Testis (tissue), 3 donors: ENCODE results near the gene FXYD5. TPM values are rescaled to one million over a fixed set of nuclear protein-coding genes. Genes with fewer than 3 reads are reported as not detected.

Experiments
- DNase-seq: peaks from one replicate; pipeline ENCODE4 v3.0.0-alpha.2; 2019
- H3K27ac ChIP-seq, 2 donors: fragments of 200-600 bp; sonication (generic); one replicate each; pipeline ENCODE4 v1.5.1; 2019
- H3K27me3 ChIP-seq: fragments of 200-600 bp; sonication (generic); one replicate; pipeline ENCODE4 v1.5.1; 2019
- H3K36me3 ChIP-seq: fragments of 200-600 bp; sonication (generic); one replicate; pipeline ENCODE4 v1.5.1; 2017; ENCODE audit warnings: low read depth; ENCODE audit errors: missing control alignments
- H3K4me1 ChIP-seq: fragments of 200-600 bp; sonication (generic); one replicate; pipeline ENCODE4 v1.5.1; 2019
- H3K4me3 ChIP-seq, 2 donors: fragments of 200-600 bp; sonication (generic); one replicate each; pipeline ENCODE4 v1.5.1; 2017 to 2019
- H3K9me3 ChIP-seq: fragments of 200-600 bp; sonication (generic); one replicate; pipeline ENCODE4 v1.5.1; 2017
- CTCF ChIP-seq, 3 experiments: fragments of 450-650 bp in 2 of 3; fragments of 200-600 bp in 1 of 3; sonication (generic) in 1 of 3; IDR thresholded peaks; one replicate each; pipeline ENCODE4 v1.5.1; 2016 to 2019; ENCODE audit warnings: antibody characterized with exemption in 3 of 3, mild to moderate bottlenecking in 2 of 3, moderate library complexity in 1 of 3
- POLR2A ChIP-seq: fragments of 450-650 bp; IDR thresholded peaks from one replicate; pipeline ENCODE4 v1.6.1; 2017; ENCODE audit warnings: antibody characterized with exemption, mild to moderate bottlenecking, moderate library complexity
- WGBS, 2 donors: methylation state at CpG; one replicate each; pipeline ENCODE4 v1.1.5; 2018; 5-methylcytosine and 5-hydroxymethylcytosine counted together
- intact Hi-C: fragments of 100-400 bp; cut with DNase I; formaldehyde crosslinking; loops from one replicate; pipeline ENCODE4 v1.15.1; 2023; ENCODE audit warnings: low total_unique reads
- polyA plus RNA-seq: library from polyadenylated mRNA; stranded (reverse); fragments of 350-450 nt; fragmentation: Illumina TruSeq; extraction: RNeasy Lipid Tissue Mini Kit (QIAGEN cat#74804); gene quantifications from one replicate; pipeline ENCODE4 v1.2.3, GENCODE V29; 2014; ENCODE audit warnings: low read depth, low replicate concordance; ENCODE audit not compliant: insufficient read depth
- total RNA-seq, 2 donors: library from RNA; depleted of rRNA; stranded (reverse); fragments of >200 nt; gene quantifications; one replicate each; pipeline ENCODE4 v1.2.3, GENCODE V29; 2016

Gene FXYD5
- total and polyA plus RNA-seq, 3 donors from 2014 or later = 5.7 to 38.1 (median 17.5) TPM

GRCh38 chr19:35181387-35181786, 26.9 kb downstream of the FXYD5 start:
- intact Hi-C loops = no loop called here
- 89 to 96% methylated on average over 1 of the region's 1 CpG for WGBS, 2 donors
- H3K27me3 ChIP-seq = no peaks in the 10 kb centered on the region
- no peaks in the 10 kb centered on the region for H3K4me1 ChIP-seq
- no peaks in the 10 kb centered on the region for H3K36me3 ChIP-seq
- DNase-seq = no peak
- TF ChIP-seq CTCF (IDR thresholded peaks at IDR 0.05) (no peak), POLR2A (no peak)
- H3K27ac ChIP-seq = no peak overlapping the region
- H3K4me3 ChIP-seq = no peak overlapping the region
- no peaks in the 10 kb centered on the region for H3K9me3 ChIP-seq

GRCh38 chr19:35184267-35184666, 29.7 kb downstream of the FXYD5 start:
- intact Hi-C loops = no loop called here
- Histone ChIP-seq H3K36me3 (no peaks in the 10 kb centered on the region), H3K9me3 (no peaks in the 10 kb centered on the region), H3K4me1 (no peaks in the 10 kb centered on the region), H3K27ac (no peak overlapping the region), H3K27me3 (no peaks in the 10 kb centered on the region), H3K4me3 (no peak overlapping the region)
- no peak for TF ChIP-seq POLR2A
- no peak for TF ChIP-seq CTCF (IDR thresholded peaks at IDR 0.05)
- no peak for DNase-seq
- 75 to 83% methylated on average over 1 of the region's 1 CpG for WGBS, 2 donors

GRCh38 chr19:35184884-35185283, 30.3 kb downstream of the FXYD5 start:
- no peaks in the 10 kb centered on the region for H3K36me3 ChIP-seq
- no peak overlapping the region for H3K27ac ChIP-seq
- H3K4me1 ChIP-seq = no peaks in the 10 kb centered on the region
- intact Hi-C loops = no loop called here
- WGBS, 2 donors = 77 to 82% methylated on average over 2 of the region's 2 CpGs
- no peaks in the 10 kb centered on the region for H3K27me3 ChIP-seq
- H3K9me3 ChIP-seq = no peaks in the 10 kb centered on the region
- no peak overlapping the region for H3K4me3 ChIP-seq
- DNase-seq = no peak
- TF ChIP-seq POLR2A (no peak), CTCF (IDR thresholded peaks at IDR 0.05) (no peak)

- WGBS, 2 donors = 69 to 71% methylated on average over 7 to 9 of the region's 9 CpGs
- Histone ChIP-seq H3K27ac (no peak overlapping the region), H3K9me3 (no peaks in the 10 kb centered on the region), H3K27me3 (no peaks in the 10 kb centered on the region), H3K4me3 (no peak overlapping the region), H3K36me3 (no peaks in the 10 kb centered on the region), H3K4me1 (no peaks in the 10 kb centered on the region)
- intact Hi-C loops = no loop called here
- no peak for TF ChIP-seq CTCF (IDR thresholded peaks at IDR 0.05)
- TF ChIP-seq POLR2A = no peak
- DNase-seq = no peak
Measured at GRCh38 chr19:35194012-35194984, 39.8 kb downstream of the FXYD5 start.
